HG03575 (cell line): Measurements from ENCODE around the gene SIGLEC12.
"Not testable (repeated sequence)": the region's sequence is repeated elsewhere in the genome, so short reads cannot be mapped to it uniquely, and the experiment has no call there.

Experiments
- ATAC-seq: cut with Tn5 transposase; IDR thresholded peaks from one replicate; pipeline ENCODE4 v1.9.1; 2021; ENCODE audit not compliant: unreplicated experiment, insufficient number of reproducible peaks, low FRiP score; ENCODE audit errors: extremely low read depth

SIGLEC12 gene

DNA sequence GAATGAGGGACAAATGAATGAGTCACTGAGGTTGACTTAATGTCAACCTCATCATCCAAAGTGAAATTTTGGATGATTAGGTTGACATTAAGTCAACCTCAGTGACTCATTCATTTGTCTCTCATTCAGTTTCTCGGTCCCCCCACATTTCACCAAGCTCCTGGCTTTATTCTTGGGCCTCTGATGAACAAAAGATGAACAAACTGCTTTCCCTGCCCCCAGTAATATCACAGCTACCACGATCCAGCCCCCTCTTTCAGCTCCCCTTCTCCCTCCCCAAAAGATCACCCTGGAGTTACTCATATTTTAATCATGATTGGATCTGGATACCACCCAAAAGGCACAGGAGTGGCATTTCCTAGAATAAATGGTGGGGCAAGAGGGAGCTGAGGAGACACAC is 12.5 kb downstream of the SIGLEC12 start:
- ATAC-seq, result no peak

GRCh38 chr19:51488491-51488890 is 13.1 kb downstream of the SIGLEC12 start:
- no peak for ATAC-seq

GRCh38 chr19:51485960-51486660 is 15.5 kb downstream of the SIGLEC12 start:
- no peak for ATAC-seq

DNA sequence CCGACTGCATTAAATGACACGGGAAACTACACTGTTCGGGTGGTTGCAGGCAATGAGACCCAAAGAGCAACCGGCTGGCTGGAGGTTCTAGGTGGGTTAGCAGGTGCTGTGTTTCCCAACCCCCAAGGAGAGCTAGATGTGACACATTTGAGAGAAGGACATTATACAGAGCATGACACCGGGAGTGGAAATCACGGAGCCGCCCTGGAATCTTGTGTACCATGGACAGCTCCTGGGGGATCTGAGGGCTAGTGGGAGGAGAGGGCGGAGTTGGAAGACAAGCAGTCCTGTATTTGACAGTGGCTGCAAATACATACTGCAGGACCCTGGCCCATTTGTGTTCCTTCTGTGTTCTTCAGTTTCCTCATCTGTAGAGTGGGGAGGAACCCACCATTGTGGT is 21.0 kb downstream of the SIGLEC12 start:
- no peak for ATAC-seq

DNA sequence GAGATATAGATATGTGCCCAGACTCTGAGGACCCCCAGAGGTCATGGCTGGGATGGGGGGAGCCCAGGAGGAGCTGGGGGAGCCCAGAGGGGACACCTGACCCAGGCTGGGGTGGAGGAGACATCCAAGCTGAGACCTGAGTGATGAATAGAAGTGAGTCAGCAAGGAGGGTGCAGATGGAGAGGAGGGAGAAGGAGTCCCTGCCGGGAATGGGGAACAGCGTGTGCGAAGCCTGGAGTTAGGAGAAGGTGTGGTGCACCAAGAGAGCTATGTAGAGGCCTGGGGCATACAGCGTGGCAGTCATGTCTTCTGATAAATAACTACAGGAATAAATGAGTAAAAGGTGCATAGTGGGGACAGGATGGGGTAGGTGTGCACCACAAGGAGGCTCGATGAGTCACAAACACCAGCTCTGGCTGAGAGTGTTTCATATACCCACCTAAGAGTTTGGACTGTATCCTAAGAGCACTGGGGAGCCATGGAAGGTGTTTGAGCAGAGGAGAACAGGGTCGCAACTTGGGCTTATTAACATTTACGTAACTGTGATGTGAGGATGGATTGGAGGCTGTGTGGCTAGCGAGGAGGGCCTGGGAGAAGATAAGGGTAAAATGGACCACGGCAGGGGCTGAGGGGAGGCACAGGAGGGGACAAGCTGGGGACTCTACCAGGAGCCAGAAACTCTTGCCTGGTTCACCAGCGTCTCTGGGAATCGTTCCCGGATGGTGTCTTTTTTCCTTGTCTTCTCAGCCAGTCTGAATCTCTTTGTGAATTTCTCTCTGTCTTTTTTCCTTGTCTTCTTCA is 21.9 kb downstream of the SIGLEC12 start:
- no peak for ATAC-seq

- ATAC-seq, result no peak
Measured at GRCh38 chr19:51478381-51479234, 23.0 kb downstream of the SIGLEC12 start, which contains the start of gene CEACAM18. Gene CEACAM18, plus strand, starts transcription at chr19:51478539.

DNA sequence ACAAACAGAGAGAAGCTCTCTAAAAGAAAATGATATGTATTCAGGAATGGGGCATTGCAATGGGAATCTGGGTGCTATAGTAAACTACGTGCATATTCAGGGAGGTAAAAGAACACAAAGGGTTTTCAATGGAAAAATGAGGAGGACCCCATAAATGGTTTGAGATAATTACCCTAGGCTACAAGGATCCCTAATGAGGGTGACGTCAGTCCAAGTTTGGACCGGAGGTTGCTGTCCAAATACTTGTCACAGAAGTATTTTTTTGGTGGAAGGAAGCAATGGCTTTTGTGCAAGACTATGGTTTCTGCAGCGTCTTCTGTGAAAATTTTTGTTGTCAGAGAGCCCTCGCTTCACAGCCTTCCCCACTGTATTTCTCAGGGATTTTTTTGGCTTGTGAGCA is 24.3 kb downstream of the SIGLEC12 start:
- ATAC-seq, result no peak

DNA sequence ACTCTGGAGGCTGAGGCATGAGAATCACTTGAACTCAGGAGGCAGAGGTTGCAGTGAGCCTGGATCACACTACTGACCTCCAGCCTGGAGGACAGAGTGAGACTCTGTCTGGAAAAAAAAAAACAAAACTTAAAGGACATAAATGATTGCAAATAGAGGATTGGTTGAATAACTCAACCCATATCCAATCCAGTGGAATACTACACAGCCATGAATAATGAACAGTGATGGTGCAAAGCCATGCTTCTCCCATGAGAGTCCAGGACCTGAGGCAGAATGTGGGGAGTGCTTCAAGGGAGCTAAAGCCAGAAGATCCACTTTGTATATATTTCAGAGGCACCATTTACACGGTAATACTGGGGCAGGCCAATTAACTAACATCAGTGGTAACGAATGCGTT is 25.4 kb downstream of the SIGLEC12 start:
- no peak for ATAC-seq

DNA sequence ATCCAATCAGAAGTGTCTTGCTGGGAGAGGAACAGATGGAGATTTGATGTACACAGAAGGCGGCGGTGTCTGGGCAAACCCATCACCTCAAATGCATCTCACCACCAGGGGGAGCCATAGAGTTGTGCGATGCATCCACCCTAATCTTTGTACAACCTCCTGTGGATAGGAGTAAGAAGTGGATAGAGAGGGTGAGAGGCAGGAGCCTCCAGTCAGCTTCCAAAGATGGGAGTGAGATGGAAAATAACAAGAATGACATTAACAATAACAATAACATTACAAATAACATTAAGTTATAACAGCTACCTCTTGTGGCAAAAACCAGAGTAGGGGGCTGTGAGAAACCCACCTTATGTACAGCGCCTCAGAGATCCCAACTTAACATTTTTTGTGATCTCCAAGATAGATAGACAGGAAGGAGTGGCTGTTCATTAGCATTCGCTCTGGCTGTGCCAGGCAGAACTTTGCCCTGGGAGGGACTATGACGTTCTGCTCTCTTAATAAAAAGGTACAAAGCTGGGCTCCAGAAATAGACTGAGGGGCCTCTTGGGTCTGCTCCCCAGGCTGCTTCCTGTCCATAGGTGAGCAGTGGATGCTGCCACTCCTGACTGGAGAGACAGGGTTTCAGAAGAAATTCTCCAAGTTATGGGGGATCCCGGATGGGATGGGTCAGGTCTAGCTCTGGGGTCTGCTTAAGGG is 28.4 kb downstream of the SIGLEC12 start:
- ATAC-seq, result no peak

DNA sequence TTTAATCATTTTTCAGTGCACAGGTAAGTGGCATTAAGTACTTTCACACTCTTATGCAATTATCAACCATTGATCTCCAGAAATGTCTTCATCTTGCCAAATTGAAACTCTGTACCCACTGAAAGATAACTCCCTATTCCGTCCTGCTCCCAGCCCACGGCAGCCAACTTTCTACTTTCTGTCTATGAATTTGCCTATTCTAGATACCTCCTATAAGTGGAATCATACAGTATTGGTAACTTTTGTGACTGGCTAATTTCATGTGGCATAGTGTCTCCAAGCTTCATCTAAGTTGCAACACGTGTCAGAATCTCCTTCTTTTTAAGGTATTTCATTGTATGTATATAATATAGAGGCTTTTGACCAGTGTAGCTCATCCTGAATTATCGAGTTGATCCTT is 29.0 kb downstream of the SIGLEC12 start:
- ATAC-seq, result no peak

GRCh38 chr19:51471527-51471926 is 30.1 kb downstream of the SIGLEC12 start:
- no peak for ATAC-seq

- no peak for ATAC-seq
Measured at GRCh38 chr19:51470966-51471365, 30.6 kb downstream of the SIGLEC12 start.

- ATAC-seq, result no peak
Measured at GRCh38 chr19:51469629-51470028, 32.0 kb downstream of the SIGLEC12 start.

DNA sequence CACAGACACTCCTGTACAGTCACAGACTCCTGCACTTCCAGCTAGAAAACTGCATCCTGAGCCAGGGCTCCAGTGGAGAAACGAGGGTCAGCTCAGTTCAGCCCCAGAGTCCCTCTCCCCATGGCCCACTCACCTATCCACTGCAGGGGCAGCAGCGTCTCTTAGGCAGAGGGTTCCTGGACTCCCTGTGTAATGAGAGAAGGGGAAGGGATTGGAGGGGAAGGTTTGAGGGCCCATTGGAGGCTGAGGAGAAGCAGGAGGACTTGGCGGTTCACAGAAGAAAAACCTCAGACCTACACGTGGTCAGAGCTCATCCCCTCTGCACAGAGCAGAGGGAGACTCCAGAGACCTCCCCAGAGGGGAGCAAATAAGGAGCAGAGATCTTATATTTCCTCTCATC is 32.4 kb downstream of the SIGLEC12 start:
- ATAC-seq, result no peak

DNA sequence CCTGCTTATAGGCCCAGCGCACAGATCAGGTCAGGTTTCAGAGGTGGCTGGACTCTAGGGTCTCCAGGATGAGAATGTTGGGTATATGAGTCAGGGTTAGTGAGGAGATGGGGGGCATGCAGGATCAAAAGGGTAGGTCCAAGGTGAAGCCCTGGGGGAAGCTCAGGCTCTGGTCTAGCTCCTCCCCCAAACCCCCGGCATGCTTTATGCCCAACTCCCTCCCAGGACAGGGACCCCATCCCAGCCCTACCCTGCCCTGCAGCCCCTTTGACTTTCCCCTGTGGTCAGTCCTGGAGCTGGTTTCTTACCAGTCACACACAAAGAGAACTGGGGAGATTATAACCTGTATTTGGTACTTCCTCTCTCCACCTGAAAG is 33.1 kb downstream of the SIGLEC12 start:
- ATAC-seq, result no peak

DNA sequence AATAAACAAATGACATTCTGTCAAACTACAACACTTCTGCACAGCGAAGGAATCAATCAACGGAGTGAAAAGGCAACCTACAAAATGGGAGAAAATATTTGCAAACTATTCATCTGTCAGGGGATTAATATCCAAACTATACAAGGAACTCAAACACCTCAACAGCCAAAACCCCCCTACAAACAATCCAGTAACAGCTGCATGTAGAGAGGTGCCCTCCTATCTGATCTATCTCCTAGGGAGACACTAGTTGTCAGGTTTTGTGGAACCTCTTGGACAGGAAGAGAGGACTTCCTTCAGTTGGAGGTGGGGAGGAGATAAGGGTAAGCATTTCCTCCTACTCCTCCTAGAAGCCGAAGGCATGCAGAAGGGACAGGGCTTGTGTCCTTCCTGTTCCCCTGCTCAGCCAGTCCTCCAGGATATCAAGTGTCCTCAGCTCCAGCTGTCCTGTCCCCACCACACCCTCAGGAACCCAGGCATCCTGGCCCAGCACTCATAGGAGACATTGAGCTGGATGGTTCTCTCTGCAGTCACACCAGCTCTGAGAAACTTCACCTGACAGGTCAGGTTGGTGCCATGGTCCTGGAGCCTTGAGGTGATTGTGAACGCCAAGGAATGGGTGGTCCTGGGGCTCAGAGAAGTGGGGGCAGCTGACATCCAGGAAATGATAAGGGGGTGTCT is 33.6 kb downstream of the SIGLEC12 start:
- no peak for ATAC-seq

GRCh38 chr19:51466723-51467122 is 34.9 kb downstream of the SIGLEC12 start:
- no peak for ATAC-seq

DNA sequence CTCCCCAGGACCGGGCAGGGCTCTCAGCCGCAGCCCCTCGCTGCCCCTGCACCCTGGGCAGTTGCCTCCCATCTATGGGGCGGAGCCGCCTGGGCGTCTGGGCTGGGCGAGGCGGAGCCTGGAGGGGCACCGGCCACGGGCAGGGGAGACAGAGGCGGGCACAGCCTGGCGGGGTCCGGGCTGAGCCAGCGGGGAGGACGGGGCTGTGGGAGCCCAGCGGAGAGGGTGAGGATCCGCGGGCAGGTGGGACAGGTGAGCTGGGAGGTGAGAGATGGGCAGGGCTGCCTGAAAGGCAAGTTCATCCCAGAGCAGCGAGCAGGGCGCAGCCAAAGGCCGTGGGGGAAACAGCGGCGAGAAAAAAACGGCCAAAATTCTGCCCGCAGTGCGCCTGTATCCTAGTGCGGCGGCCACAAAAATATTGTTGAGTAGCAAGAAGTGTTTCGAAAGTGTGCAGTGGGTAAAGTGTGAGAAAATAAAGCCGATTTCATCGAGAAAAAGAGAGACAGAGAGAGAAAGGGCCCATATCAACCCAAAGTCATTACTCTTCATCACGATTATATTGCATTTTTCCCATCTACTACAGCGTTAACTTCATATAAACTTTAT is 37.5 kb downstream of the SIGLEC12 start:
- ATAC-seq, result not testable (repeated sequence)
